Suppressor macrophage (primary cell): ENCODE measurements around the gene PXK.

Experiments used
- DNase-seq, 4 experiments: peaks; one replicate each; pipeline ENCODE4 v3.0.0-alpha.2; 2020 to 2022

PXK gene

DNA sequence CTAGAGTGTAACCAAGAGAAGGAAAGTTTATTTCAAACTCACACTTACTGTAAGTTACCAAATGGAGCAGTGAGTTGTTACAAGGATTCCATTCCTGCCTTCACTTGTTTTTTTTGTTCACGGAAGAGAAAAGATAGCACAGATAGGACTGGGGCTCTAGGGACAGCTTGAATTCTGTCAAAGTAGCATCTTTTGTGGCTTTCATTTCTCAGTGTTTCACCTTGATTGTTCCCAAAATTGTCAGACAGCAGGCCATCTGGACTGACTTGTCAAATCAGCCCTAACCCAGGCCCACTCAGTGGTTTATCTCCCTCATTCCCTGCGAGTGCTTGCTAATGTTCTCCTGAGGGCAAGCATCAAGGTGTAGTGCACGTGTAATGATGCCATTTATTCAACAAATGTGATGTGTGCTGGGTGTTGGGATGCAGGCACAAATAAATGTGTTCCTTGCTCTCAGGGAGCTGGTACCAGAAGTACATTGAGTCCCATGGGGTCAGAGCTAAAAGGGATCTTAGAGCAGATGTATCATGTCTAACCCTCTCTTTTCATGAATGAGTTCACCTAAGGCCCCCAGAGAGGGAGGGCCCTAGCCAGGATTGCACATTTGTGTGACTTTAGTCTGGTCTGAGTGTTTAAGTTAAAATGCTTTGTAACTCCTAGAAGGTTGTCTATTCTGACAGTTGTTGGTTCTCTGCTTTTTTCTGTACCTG lies 51.8 kb downstream of the PXK start:
- no peak for DNase-seq

- DNase-seq, result peak; percentile 12 to 56 (median 27)
These were observed 54.1 kb downstream of the PXK start for GRCh38 chr3:58386626-58387365.

- no peak for DNase-seq
These were observed 55.2 kb downstream of the PXK start for GRCh38 chr3:58387650-58388546.

DNA sequence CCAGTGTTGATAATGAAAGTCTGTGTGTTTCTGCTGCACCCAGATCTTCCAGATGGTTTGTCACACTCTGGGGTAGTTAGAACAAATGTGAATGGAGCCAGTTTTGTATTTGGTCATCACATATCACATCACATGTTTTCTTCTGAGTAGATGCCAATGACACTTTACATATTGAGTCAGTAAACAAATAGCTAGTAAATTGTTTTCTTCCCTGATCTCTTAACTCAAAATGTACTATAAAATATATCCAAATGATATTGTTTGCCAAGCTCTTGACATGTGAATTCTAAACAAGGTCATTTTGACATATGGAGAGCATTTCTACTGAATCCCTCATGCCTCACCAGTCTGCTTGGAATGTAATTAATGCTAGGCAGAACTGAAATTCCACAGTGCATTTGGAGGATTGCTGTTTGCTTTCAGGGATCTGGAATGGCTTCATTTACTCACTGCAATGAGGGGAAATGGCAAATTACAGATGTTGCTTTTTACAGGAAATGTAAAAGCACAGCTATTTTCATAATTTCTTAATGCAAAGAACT lies 55.9 kb downstream of the PXK start:
- peak; percentile 16 to 55 (median 34) for DNase-seq

- no peak for DNase-seq
These were observed 58.6 kb downstream of the PXK start for GRCh38 chr3:58391156-58391865.

DNA sequence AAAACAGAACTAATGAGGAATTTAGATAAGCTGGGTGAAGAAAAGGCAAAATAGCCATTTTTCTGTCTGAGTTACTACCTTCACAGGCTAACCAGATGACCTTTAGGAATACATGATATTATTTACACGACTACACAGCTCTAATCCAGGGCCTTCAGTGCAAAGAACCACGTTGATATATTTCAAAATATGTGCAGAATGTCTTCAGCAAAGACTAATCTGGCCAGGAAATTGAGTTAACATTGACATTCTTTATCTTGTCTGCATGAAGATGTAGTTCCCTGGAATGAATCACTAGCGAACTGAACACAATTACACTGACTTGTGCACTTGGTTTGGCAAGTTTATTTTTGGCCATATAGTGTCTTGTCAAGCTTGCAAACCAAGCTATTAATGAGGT lies 59.5 kb downstream of the PXK start:
- DNase-seq, result no peak

GRCh38 chr3:58394339-58394738 lies 61.6 kb downstream of the PXK start:
- no peak for DNase-seq

- DNase-seq, result no peak
These were observed 66.1 kb downstream of the PXK start for GRCh38 chr3:58398669-58399333.

DNA sequence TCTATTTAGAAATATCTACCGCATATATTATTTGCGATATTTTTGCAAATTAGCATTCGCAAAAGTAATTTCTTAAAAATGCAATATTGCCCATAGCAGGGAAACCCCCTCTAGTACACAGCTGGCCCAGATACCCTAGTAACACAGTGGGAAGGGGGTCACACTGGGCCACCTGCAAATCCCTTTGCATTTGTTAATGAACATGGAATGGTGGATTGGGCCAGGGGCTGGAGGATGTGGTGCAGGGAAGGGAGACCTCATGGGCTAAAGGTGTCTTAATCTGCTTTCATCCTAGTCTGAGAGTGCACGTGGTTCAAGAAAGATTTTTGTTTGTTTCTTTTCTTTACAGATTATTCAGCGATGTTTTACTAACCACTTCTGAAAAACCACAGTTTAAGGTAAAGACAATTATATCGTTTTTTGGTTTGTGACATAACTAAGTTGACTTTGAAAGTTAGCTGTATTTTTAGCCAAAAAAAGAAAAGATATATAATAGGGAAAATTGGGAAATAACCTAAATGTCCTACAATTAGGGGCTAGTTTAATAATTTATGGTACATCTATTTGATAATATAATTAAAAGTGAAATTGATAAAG lies 70.9 kb downstream of the PXK start:
- no peak for DNase-seq

DNA sequence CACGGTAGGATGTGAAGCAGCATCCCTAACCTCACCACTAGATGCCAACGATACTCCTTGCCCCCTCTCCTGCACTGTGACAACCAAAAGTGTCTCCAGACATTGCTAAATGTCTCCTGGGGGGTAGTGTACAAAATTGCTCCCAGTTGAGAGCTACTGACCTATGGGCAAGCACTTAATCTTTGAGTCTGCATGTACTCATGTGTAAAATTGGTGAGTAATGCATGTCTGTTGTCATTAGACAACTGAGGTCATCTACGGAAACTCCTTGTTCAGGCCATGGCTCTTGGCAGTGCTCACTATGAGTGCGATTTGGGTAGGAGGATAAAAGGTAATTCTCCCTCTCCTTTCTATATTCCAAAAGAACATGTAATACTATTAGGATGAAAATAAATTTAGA lies 71.7 kb downstream of the PXK start:
- no peak for DNase-seq

DNA sequence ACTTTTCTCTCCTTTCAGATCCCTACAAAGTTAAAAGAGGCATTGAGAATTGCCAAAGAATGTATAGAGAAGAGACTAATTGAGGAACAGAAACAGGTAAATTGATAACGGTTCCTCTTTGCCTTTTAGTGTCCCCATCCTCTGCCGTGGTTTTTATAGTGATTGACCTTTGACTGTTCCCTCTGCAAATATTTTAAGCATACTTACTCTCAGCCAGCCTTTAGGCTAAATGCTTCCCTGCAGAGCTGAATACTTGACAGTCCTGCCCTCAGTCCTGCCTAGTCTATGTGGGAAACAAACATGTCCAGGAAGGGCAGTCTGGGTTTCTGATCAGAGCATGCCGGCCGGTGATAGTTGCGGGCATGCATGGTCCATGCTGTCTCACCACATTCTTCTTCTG lies 76.2 kb downstream of the PXK start:
- no peak for DNase-seq

DNA sequence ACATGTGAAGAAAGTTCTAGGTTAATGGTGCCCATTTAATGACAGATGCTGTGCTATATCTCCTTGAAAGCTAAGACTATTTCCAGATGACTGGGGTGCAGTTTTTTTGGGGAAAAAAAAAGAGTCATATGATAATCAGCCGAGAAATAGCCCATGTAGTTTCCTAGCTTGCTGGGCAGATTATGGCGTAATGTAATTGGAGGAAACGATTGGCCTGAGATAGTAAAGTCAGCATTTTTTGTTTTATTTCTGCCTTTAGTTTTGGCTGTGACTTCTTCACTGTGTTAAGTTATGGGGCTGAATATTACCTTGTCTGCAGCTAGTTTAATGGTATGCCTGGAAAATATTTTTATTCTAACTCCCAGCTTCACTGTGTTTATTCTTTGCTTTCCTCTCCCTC lies 77.0 kb downstream of the PXK start:
- DNase-seq, result peak in 3 of 4 experiments; percentile 41 to 67 (median 49)

DNA sequence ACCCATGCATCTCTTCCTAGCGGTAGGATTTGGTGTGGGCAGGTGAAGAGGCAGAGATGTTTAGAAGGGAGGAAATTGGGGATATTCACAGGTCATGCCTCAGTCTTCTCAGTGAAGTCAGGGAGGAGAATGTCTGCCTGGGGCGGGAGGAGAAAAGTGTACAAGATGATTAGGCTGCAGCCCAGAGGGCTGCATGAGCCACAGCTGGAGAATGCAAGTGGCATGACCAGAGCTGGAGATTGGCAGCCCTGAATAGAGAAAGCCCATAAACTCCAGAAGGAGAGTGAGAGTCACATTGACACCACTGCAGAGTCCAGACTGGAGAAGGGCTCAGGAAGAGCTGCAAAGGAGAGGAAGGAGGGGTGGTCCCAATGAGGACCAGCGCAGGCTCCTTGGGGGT lies 78.3 kb downstream of the PXK start:
- no peak for DNase-seq

DNA sequence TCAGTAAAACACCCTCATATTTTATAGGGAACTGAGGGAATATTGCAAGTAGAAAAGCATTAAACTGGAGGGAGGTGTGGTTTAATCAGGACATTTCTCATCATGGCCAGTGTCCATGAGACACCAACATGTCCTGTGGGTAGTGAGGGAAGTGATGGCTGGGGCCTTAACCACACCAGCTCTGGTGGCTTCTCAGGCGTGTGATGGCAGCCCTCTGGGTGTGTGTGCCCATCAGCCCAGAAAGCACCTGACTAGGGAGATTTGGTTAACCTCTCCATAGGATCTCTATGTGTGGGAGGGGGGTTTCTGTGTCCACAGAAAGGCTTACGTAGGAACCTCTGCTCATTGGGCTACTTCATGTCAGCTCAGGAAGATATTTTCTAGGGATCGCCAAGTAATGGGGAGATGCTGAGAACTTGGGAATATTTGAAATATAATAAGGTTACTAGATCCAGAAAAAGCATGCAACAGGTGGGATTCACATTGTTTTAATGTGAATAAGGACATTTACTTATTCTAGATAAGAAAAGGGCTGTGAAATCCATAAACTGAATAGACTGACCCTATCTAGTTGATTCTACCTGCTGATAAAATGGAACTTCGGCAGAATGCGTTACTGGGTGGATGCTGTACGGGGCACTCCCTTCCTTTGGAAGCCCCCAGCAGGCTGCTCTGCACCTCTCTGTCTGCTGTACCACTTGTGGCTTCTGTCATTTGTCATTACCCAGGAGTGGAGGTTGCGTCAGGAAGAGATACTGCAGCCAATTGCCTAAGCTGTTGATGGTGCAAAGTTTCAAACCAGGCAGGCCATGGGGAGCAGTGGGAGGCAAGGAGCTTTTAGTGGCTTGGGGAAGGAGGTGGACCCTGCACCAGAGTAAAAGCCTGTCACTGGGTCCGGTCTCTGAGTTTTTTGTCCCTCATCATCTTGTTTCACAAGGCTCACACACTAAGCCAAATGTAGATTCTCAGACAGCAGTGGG lies 79.4 kb downstream of the PXK start:
- DNase-seq, result peak in 1 of 4 experiments; percentile 6

DNA sequence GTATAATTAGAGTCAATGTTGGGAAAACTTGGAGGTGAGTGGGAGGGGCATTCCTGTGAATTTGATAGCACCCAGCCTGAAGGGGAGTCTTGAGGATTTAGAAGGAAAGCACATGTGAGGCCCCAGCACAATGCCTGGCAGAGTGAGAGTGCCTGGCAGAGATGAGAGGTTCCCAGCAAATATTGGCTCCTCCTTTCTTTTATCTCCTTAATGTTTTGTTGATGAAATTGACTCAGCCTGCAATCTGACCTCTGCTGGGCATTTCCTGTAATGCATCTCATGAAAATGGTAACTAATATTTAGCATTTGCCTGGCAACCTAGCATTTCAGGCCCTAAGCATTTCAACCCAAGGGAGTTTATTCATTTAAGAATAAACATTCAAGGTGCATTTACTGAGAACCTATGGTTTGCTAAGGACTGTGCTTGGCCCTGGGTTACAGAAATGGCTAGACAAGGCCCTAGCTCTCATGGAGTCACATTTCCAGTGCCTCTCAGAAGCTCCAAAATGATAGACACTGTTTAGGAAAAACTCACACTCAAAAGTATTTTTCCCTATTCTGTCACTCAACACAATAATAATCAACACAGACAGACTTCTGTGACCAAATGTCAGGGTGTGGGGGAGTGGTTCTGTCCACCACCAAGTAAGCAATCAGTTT lies 82.0 kb downstream of the PXK start:
- DNase-seq, result peak; percentile 68 to 82 (median 76)

- DNase-seq, result no peak
These were observed 83.5 kb downstream of the PXK start for GRCh38 chr3:58416191-58416590.

- no peak for DNase-seq
These were observed 84.4 kb downstream of the PXK start for GRCh38 chr3:58417075-58417474.

- no peak for DNase-seq
These were observed 85.5 kb downstream of the PXK start for GRCh38 chr3:58418227-58418626.

DNA sequence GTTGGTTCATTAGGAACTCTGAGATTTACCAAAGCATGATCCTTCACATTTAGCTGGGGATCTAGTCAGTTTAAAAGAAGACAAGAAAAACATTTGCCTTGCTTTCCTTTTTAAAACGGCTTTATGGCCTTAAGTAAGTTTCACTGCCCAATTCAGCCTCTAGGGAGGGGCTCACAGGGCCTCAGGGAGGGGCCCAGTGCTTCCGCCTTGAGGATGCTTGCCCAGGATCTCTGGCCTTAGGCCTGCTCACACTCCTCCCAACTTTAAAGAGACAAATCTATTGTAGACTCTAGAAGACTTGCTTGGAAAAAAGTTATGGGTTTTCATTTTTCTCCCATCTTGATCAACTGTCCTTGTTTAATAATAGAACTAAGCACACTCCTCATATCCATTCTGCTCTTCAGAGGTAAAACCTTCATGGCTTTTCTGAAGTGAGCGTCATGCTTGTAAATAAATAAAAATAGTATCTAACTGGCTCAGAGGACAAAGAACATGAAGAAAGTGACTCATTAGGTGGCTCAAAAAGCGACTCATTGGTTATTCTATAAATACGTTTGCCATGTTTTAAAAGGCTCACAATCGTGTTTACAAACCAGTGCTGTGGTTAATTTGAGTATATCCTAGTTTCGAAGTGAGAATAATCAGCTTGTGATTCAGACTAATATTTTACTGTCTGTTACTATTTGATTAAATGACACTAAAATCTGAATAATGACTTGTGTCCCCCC lies 87.3 kb downstream of the PXK start:
- no peak for DNase-seq
